Naive thymus-derived CD4-positive, alpha-beta T cell (primary cell): ENCODE data around the gene NGDN. TPM values are rescaled to one million over a fixed set of nuclear protein-coding genes. Genes with fewer than 3 reads are reported as not detected.

Experiments used
- ATAC-seq: fragments of 150-1000 bp; cut with Tn5 transposase; 2 replicates; pipeline ENCODE4 v1.10.0; 2021; ENCODE audit warnings: mild to moderate bottlenecking, moderate library complexity
- CTCF ChIA-PET: fragments of 350-600 bp; sonication (Branson Sonifier 250); formaldehyde crosslinking; loops from one replicate; lab custom pipeline; 2021; ENCODE audit warnings: antibody characterized with exemption; lab: Charles Lee
- POLR2A ChIA-PET: fragments of 350-600 bp; sonication (Branson Sonifier 250); formaldehyde crosslinking; loops from one replicate; lab custom pipeline; 2021; ENCODE audit warnings: antibody characterized with exemption, inconsistent platforms; lab: Charles Lee
- DNase-seq, 9 donors: peaks; one replicate each; pipeline versions ENCODE4 v3.0.0 to v3.0.0-alpha.2; 2020 to 2022; ENCODE audit warnings: mixed read lengths in 1 of 9
- H3K27ac ChIP-seq: one replicate; pipeline ENCODE4 v1.7.0; 2013; ENCODE audit warnings: mild to moderate bottlenecking, low read depth, low read length, moderate library complexity
- H3K27me3 ChIP-seq, 2 donors: one replicate each; pipeline ENCODE4 v1.7.0; 2013; ENCODE audit warnings: low read length in 2 of 2, mild to moderate bottlenecking in 2 of 2, moderate library complexity in 2 of 2; ENCODE audit not compliant: control insufficient read depth in 2 of 2, insufficient read depth in 2 of 2
- H3K36me3 ChIP-seq, 3 experiments: 1 replicate in 2 of 3; 2 replicates in 1 of 3; pipeline ENCODE4 v1.7.0; 2013; ENCODE audit warnings: low read length in 3 of 3, mild to moderate bottlenecking in 3 of 3, moderate library complexity in 1 of 3; ENCODE audit not compliant: insufficient read depth in 3 of 3, control insufficient read depth in 2 of 3
- H3K4me1 ChIP-seq, 2 donors: one replicate each; pipeline ENCODE4 v1.7.0; 2013; ENCODE audit warnings: low read length in 2 of 2, mild to moderate bottlenecking in 2 of 2, moderate library complexity in 1 of 2; ENCODE audit not compliant: control insufficient read depth in 2 of 2, insufficient read depth in 2 of 2
- H3K4me3 ChIP-seq: 2 replicates; pipeline ENCODE4 v1.7.0; 2013; ENCODE audit warnings: mild to moderate bottlenecking, low read length
- H3K9me3 ChIP-seq, 3 experiments: 1 replicate in 2 of 3; 2 replicates in 1 of 3; pipeline ENCODE4 v1.7.0; 2013; ENCODE audit warnings: low read length in 3 of 3; ENCODE audit not compliant: control insufficient read depth in 2 of 3
- H3K27ac Mint-ChIP-seq, 9 donors: one replicate each; pipeline ENCODE4 v1.8.0; 2020 to 2022; ENCODE audit warnings: mixed read lengths in 9 of 9, mild to moderate bottlenecking in 8 of 9, moderate library complexity in 5 of 9, inconsistent platforms in 2 of 9
- H3K27me3 Mint-ChIP-seq, 5 donors: one replicate each; pipeline ENCODE4 v1.8.0; 2021 to 2022; ENCODE audit warnings: mixed read lengths in 5 of 5, mild to moderate bottlenecking in 1 of 5
- H3K36me3 Mint-ChIP-seq, 5 donors: one replicate each; pipeline ENCODE4 v1.8.0; 2020 to 2022; ENCODE audit warnings: mixed read lengths in 5 of 5, mild to moderate bottlenecking in 3 of 5, inconsistent platforms in 1 of 5
- H3K4me1 Mint-ChIP-seq, 7 donors: one replicate each; pipeline ENCODE4 v1.8.0; 2020 to 2022; ENCODE audit warnings: mixed read lengths in 7 of 7, mild to moderate bottlenecking in 3 of 7, inconsistent platforms in 1 of 7
- H3K4me3 Mint-ChIP-seq, 10 donors: one replicate each; pipeline ENCODE4 v1.8.0; 2020 to 2022; ENCODE audit warnings: mild to moderate bottlenecking in 10 of 10, mixed read lengths in 10 of 10, moderate library complexity in 6 of 10, inconsistent platforms in 2 of 10
- H3K9me3 Mint-ChIP-seq, 11 donors: one replicate each; pipeline ENCODE4 v1.8.0; 2020 to 2022; ENCODE audit warnings: mixed read lengths in 11 of 11, mild to moderate bottlenecking in 4 of 11, inconsistent platforms in 1 of 11, moderate library complexity in 1 of 11
- intact Hi-C, 2 donors: fragments of 100-400 bp; cut with micrococcal nuclease; formaldehyde crosslinking; loops; one replicate each; pipeline ENCODE4 v1.15.1; 2023
- polyA plus RNA-seq, 2 donors: library from polyadenylated mRNA; unstranded; fragments of 300-500 nt; fragmentation: Illumina TruSeq; gene quantifications; one replicate each; pipeline ENCODE4 v1.2.3, GENCODE V29; 2021
- total RNA-seq, 6 experiments: library from RNA in 5 of 6; stranded (reverse) in 5 of 6; gene quantifications; 1 replicate in 5 of 6; 2 replicates in 1 of 6; pipeline ENCODE4 v1.2.3 and lab custom pipeline; 2021 to 2026

The NGDN gene
- total and polyA plus RNA-seq, 7 experiments from 2014 or later, result 52.9 to 152 (median 93.9) TPM

DNA sequence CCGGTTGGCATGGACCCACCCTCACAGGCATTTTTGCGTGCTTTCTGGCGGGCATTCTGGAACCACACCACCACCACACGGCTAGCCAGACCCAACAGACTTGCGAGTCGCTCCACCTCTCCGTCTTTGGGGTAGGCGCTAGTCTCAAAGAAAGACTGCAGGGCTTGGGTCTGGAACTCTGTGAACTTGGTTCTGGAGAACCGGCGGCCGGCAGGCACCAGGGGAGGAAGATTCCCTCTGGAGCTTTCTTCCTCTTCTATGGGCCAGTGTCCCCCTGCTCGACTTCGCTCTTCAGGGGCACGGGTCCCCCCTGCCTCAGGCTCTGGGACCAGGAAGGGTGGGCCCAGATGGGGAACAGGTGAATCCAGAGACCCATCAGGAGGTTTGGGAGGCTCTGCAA is 55.5 kb downstream of the NGDN start:
- Mint-ChIP-seq H3K4me3 (no peak overlapping the region), H3K4me1 (peaks cover 0 to 2% (median under 1%) of the 10 kb centered on the region in 7 donors), H3K27me3 (no peaks in the 10 kb centered on the region), H3K36me3 (no peaks in the 10 kb centered on the region), H3K9me3 (no peaks in the 10 kb centered on the region), H3K27ac (no peak overlapping the region)
- ATAC-seq, result no peak
- Histone ChIP-seq H3K27me3 (no peaks in the 10 kb centered on the region), H3K27ac (no peak overlapping the region), H3K9me3 (no peaks in the 10 kb centered on the region), H3K4me1 (no peaks in the 10 kb centered on the region), H3K36me3 (no peaks in the 10 kb centered on the region), H3K4me3 (no peak overlapping the region)
- intact Hi-C loops, result no loop called here
- POLR2A ChIA-PET, result no interaction called here
- CTCF ChIA-PET, result interaction anchor here (1.6 kb wide), 1 partner anchor 46 kb away, joined by 4 read pairs; no protein-coding TSS in a partner anchor
- DNase-seq, result no peak

DNA sequence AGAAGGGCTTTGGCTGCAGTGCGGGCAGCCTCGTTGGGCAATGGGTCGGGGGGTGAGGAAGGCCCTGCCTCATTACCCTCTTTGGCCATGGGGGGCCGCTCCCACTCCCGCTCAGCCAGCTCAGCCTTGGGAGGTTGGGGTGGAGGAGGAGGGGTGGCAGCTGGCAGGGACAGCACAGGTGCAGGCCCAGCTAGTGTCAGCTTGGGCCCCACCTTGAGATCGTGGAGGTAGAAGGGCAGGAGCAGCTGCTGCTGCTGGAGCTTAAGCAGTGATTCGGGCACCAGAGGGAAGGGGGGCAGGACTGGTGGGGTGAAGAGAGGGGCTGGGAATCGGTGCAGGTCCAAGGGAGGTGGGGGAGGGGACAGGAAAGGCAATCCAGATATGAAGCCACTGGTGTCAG is 56.1 kb downstream of the NGDN start:
- no peaks in the 10 kb centered on the region for H3K36me3 Mint-ChIP-seq
- Histone ChIP-seq H3K4me1 (no peaks in the 10 kb centered on the region), H3K9me3 (no peaks in the 10 kb centered on the region), H3K4me3 (no peak overlapping the region), H3K27me3 (no peaks in the 10 kb centered on the region), H3K27ac (no peak overlapping the region), H3K36me3 (no peaks in the 10 kb centered on the region)
- no peak overlapping the region for H3K27ac Mint-ChIP-seq
- CTCF ChIA-PET, result interaction anchor here (1.6 kb wide), 1 partner anchor 47 kb away, joined by 4 read pairs; no protein-coding TSS in a partner anchor
- H3K4me1 Mint-ChIP-seq, result peaks cover 4 to 8% (median 6%) of the 10 kb centered on the region in 7 donors
- no peak overlapping the region for H3K4me3 Mint-ChIP-seq
- POLR2A ChIA-PET, result no interaction called here
- ATAC-seq (no peak), DNase-seq (no peak)
- H3K9me3 Mint-ChIP-seq, result no peaks in the 10 kb centered on the region
- H3K27me3 Mint-ChIP-seq, result no peaks in the 10 kb centered on the region
- intact Hi-C loops, result no loop called here

Other genes with a start within 250 kb of the NGDN start
- gene RNF212B, start 231.8 kb upstream of the NGDN start, total RNA-seq, result not detected
- not detected for gene RNF212B, start 231.8 kb upstream of the NGDN start, polyA plus RNA-seq
- gene HOMEZ, start 183.6 kb upstream of the NGDN start, total RNA-seq, result 10 to 100 TPM in 3 of 5 experiments, 1 to 10 TPM in 2; 5.2 to 20.4 (median 15.5) TPM
- gene HOMEZ, start 183.6 kb upstream of the NGDN start, polyA plus RNA-seq, result 1 to 10 TPM; 6.9 to 8.6 TPM
- 100 to 1,000 TPM in 2 of 5 experiments, 10 to 100 TPM in 3; 35.7 to 138 (median 67.0) TPM for gene PPP1R3E, start 166.8 kb upstream of the NGDN start, total RNA-seq
- gene PPP1R3E, start 166.8 kb upstream of the NGDN start, polyA plus RNA-seq, result 1 to 10 TPM; 1.6 to 2.9 TPM
- 1 to 10 TPM; 2.8 to 8.0 (median 5.6) TPM for gene BCL2L2, start 162.9 kb upstream of the NGDN start, total RNA-seq
- not detected for gene BCL2L2, start 162.9 kb upstream of the NGDN start, polyA plus RNA-seq
- gene PABPN1, start 148.2 kb upstream of the NGDN start, total RNA-seq, result 100 to 1,000 TPM; 176 to 213 (median 196) TPM
- 10 to 100 TPM; 57.5 to 94.5 TPM for gene PABPN1, start 148.2 kb upstream of the NGDN start, polyA plus RNA-seq
- gene SLC22A17, start 116.8 kb upstream of the NGDN start, total RNA-seq, result 10 to 100 TPM in 3 of 5 experiments, 1 to 10 TPM in 2; 1.9 to 30.0 (median 22.6) TPM
- 10 to 100 TPM in 1 of 2 donors, 1 to 10 TPM in 1; 9.7 to 10.8 TPM for gene SLC22A17, start 116.8 kb upstream of the NGDN start, polyA plus RNA-seq
- gene EFS, start 104.5 kb upstream of the NGDN start, total RNA-seq, result not detected
- not detected for gene EFS, start 104.5 kb upstream of the NGDN start, polyA plus RNA-seq
- gene IL25, start 96.9 kb upstream of the NGDN start, total RNA-seq, result not detected
- not detected for gene IL25, start 96.9 kb upstream of the NGDN start, polyA plus RNA-seq
- not detected for gene CMTM5, start 92.7 kb upstream of the NGDN start, total RNA-seq
- gene CMTM5, start 92.7 kb upstream of the NGDN start, polyA plus RNA-seq, result not detected
- gene MYH6, start 61.4 kb upstream of the NGDN start, total RNA-seq, result under 1 TPM in 1 of 5 experiments, not detected in 4; 0.27 TPM
- gene MYH6, start 61.4 kb upstream of the NGDN start, polyA plus RNA-seq, result not detected
- gene MYH7, start 34.0 kb upstream of the NGDN start, total RNA-seq, result not detected
- not detected for gene MYH7, start 34.0 kb upstream of the NGDN start, polyA plus RNA-seq
- 1 to 10 TPM in 1 of 5 experiments, under 1 TPM in 4; 0.45 to 2.6 (median 0.49) TPM for gene ZFHX2, start 82.1 kb downstream of the NGDN start, total RNA-seq
- gene ZFHX2, start 82.1 kb downstream of the NGDN start, polyA plus RNA-seq, result not detected
- 10 to 100 TPM; 16.4 to 26.7 (median 19.2) TPM for gene THTPA, start 86.6 kb downstream of the NGDN start, total RNA-seq
- 10 to 100 TPM; 17.9 to 18.1 TPM for gene THTPA, start 86.6 kb downstream of the NGDN start, polyA plus RNA-seq
- 100 to 1,000 TPM; 266 to 548 (median 293) TPM for gene AP1G2, start 98.1 kb downstream of the NGDN start, total RNA-seq
- 100 to 1,000 TPM in 1 of 2 donors, 10 to 100 TPM in 1; 66.4 to 113 TPM for gene AP1G2, start 98.1 kb downstream of the NGDN start, polyA plus RNA-seq
- 1 to 10 TPM in 1 of 5 experiments, under 1 TPM in 1, not detected in 3; 0.16 to 1.2 TPM for gene JPH4, start 109.1 kb downstream of the NGDN start, total RNA-seq
- under 1 TPM in 1 of 2 donors, not detected in 1; 0.13 TPM for gene JPH4, start 109.1 kb downstream of the NGDN start, polyA plus RNA-seq
- gene DHRS2, start 166.7 kb downstream of the NGDN start, total RNA-seq, result 1 to 10 TPM in 1 of 5 experiments, not detected in 4; 5.5 TPM
- gene DHRS2, start 166.7 kb downstream of the NGDN start, polyA plus RNA-seq, result under 1 TPM in 1 of 2 donors, not detected in 1; 0.63 TPM